Measurements from ENCODE around the gene COL23A1. TPM values are rescaled to one million over a fixed set of nuclear protein-coding genes. Genes with fewer than 3 reads are reported as not detected.
"Not testable (repeated sequence)": the region's sequence is repeated elsewhere in the genome, so short reads cannot be mapped to it uniquely, and the experiment has no call there.

Gene COL23A1
- total and polyA plus RNA-seq, 5 donors from 2014 or later, result not detected

- not testable (repeated sequence) for H3K27ac ChIP-seq (ENCODE audit: insufficient read depth, low read length, poor library complexity, severe bottlenecking); H3K27me3 Mint-ChIP-seq; H3K36me3 Mint-ChIP-seq; H3K4me1 ChIP-seq (ENCODE audit: control insufficient read depth, insufficient read depth, low read length, poor library complexity, severe bottlenecking); DNase-seq; H3K27ac Mint-ChIP-seq; H3K27me3 ChIP-seq (ENCODE audit: control insufficient read depth, insufficient read depth, low read length); H3K4me3 ChIP-seq (ENCODE audit: low read depth, low read length); H3K4me3 Mint-ChIP-seq; ATAC-seq (ENCODE audit: low read depth in 2 of 2); H3K36me3 ChIP-seq (ENCODE audit: control insufficient read depth, insufficient read depth, low read length); H3K4me1 Mint-ChIP-seq; H3K9me3 ChIP-seq (ENCODE audit: control insufficient read depth in 2 of 2, low read length in 2 of 2); H3K9me3 Mint-ChIP-seq
Measured at GRCh38 chr5:178369469-178369868, 220.7 kb downstream of the COL23A1 start.

- H3K4me1 ChIP-seq (ENCODE audit: control insufficient read depth, insufficient read depth, low read length, poor library complexity, severe bottlenecking), result no peaks in the 10 kb centered on the region
- DNase-seq (no peak), ATAC-seq (ENCODE audit: low read depth in 2 of 2) (no peak)
- Mint-ChIP-seq H3K4me1 (no peaks in the 10 kb centered on the region), H3K9me3 (peaks cover 0 to 3% (median 0%) of the 10 kb centered on the region in 7 donors), H3K27ac (no peak overlapping the region), H3K36me3 (no peaks in the 10 kb centered on the region), H3K27me3 (peaks cover 4% of the 10 kb centered on the region), H3K4me3 (no peak overlapping the region)
- no peaks in the 10 kb centered on the region for H3K9me3 ChIP-seq (ENCODE audit: control insufficient read depth in 2 of 2, low read length in 2 of 2)
- H3K4me3 ChIP-seq (ENCODE audit: low read depth, low read length), result no peak overlapping the region
- no peak overlapping the region for H3K27ac ChIP-seq (ENCODE audit: insufficient read depth, low read length, poor library complexity, severe bottlenecking)
- H3K27me3 ChIP-seq (ENCODE audit: control insufficient read depth, insufficient read depth, low read length), result no peaks in the 10 kb centered on the region
- H3K36me3 ChIP-seq (ENCODE audit: control insufficient read depth, insufficient read depth, low read length), result no peaks in the 10 kb centered on the region
Measured at GRCh38 chr5:178368716-178369300, 221.4 kb downstream of the COL23A1 start.

GRCh38 chr5:178368274-178368673, 221.9 kb downstream of the COL23A1 start:
- H3K27me3 Mint-ChIP-seq, result peaks cover 4% of the 10 kb centered on the region
- Histone ChIP-seq H3K4me3 (ENCODE audit: low read depth, low read length) (no peak overlapping the region), H3K9me3 (ENCODE audit: control insufficient read depth in 2 of 2, low read length in 2 of 2) (no peaks in the 10 kb centered on the region), H3K27ac (ENCODE audit: insufficient read depth, low read length, poor library complexity, severe bottlenecking) (no peak overlapping the region), H3K27me3 (ENCODE audit: control insufficient read depth, insufficient read depth, low read length) (no peaks in the 10 kb centered on the region), H3K36me3 (ENCODE audit: control insufficient read depth, insufficient read depth, low read length) (no peaks in the 10 kb centered on the region), H3K4me1 (ENCODE audit: control insufficient read depth, insufficient read depth, low read length, poor library complexity, severe bottlenecking) (no peaks in the 10 kb centered on the region)
- H3K9me3 Mint-ChIP-seq, result peaks cover 0 to 3% (median 0%) of the 10 kb centered on the region in 7 donors
- H3K4me1 Mint-ChIP-seq, result no peaks in the 10 kb centered on the region
- no peaks in the 10 kb centered on the region for H3K36me3 Mint-ChIP-seq
- H3K27ac Mint-ChIP-seq, result no peak overlapping the region
- ATAC-seq (ENCODE audit: low read depth in 2 of 2) (no peak), DNase-seq (no peak)
- no peak overlapping the region for H3K4me3 Mint-ChIP-seq

GRCh38 chr5:178367736-178368120, 222.5 kb downstream of the COL23A1 start:
- Histone ChIP-seq H3K27ac (ENCODE audit: insufficient read depth, low read length, poor library complexity, severe bottlenecking) (no peak overlapping the region), H3K4me1 (ENCODE audit: control insufficient read depth, insufficient read depth, low read length, poor library complexity, severe bottlenecking) (no peaks in the 10 kb centered on the region), H3K27me3 (ENCODE audit: control insufficient read depth, insufficient read depth, low read length) (no peaks in the 10 kb centered on the region), H3K36me3 (ENCODE audit: control insufficient read depth, insufficient read depth, low read length) (no peaks in the 10 kb centered on the region), H3K4me3 (ENCODE audit: low read depth, low read length) (no peak overlapping the region), H3K9me3 (ENCODE audit: control insufficient read depth in 2 of 2, low read length in 2 of 2) (no peaks in the 10 kb centered on the region)
- Mint-ChIP-seq H3K4me3 (no peak overlapping the region), H3K4me1 (no peaks in the 10 kb centered on the region), H3K9me3 (peaks cover 0 to 3% (median 0%) of the 10 kb centered on the region in 7 donors), H3K27ac (no peak overlapping the region), H3K36me3 (no peaks in the 10 kb centered on the region), H3K27me3 (peaks cover 4% of the 10 kb centered on the region)
- ATAC-seq (ENCODE audit: low read depth in 2 of 2) (no peak), DNase-seq (no peak)

DNA sequence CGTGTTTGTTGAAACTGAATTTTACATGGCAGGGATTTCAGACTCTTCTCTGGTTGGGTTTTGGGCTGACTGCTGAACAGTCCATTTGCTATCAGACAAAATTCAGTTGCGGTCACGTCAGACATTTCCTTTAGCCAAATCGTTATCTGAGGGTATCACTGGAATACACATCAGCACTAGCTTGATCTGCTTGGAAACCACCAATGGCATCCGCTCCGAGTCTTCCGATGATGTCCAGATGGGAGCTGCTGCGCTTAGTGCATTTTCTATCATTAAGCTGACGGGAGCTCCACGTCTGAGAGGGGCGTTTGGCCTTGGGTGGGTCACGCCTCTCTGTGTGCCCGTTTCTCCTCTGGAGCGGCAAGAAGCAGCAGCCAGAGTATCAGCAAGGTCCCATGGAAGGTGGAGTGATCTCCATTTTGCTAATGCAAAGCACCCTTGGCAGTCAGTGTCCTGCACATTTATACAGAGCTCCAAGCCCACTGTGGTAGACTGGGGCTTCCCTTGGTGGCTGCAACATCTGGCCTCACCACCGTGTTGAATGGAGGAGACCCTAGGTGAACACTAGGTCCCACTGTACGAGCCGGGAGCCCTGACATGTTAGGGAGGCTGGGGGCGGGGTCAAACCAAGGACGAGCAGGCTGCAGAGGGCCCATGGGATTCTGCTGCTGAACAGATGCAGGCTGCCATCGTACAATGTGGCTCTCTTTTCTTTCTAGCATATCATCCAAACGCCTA, 223.0 kb downstream of the COL23A1 start:
- no peak for ATAC-seq (ENCODE audit: low read depth in 2 of 2)
- Mint-ChIP-seq H3K9me3 (peaks cover 0 to 3% (median 0%) of the 10 kb centered on the region in 7 donors), H3K4me1 (no peaks in the 10 kb centered on the region)

DNA sequence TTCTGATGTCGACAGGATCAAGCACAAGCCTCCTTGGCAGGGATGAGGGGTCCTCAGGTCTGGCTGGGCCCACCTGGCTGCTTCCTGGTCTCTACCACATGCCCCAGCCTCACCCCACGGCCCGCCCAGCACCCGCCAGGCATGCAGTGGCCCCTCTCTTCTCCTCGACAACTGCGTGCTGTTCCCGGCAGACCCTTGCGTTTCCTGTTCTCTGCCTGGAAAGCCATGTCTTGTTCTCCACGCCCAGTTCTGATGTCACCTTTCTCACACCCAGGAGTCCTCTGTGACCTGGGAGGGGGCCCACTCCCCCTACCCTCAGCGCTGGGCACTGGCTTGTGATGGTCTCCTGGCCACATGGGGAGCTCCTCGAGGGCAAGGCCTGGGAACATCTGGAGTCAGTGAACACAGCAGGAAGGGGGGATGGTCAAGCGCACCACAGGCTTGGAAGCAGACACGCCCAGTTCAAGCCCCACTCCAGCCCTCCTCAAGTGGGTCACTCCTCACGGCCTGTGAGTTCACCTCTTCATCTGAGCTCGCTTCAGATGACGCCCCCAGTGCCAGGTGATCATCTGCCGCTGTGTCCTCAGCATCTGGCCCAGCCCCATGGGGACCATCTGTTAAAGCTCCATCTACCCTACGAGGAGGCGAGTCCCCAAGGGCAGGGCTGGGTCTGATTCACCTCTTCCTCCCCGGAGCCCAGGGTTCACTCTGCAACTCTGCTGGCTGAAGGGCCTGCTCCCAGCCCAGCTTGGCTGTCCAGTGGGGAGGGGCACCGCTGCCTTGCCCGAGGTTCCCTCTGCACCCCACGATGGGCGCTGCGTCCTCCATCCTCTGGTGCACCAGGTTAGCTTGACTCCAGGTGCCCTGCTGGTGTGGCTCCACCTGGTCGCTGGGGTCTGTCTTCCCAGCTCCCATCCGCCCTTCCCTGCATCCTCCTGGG, 224.4 kb downstream of the COL23A1 start:
- no peak overlapping the region for H3K4me3 Mint-ChIP-seq
- Histone ChIP-seq H3K4me3 (ENCODE audit: low read depth, low read length) (no peak overlapping the region), H3K27ac (ENCODE audit: insufficient read depth, low read length, poor library complexity, severe bottlenecking) (no peak overlapping the region), H3K36me3 (ENCODE audit: control insufficient read depth, insufficient read depth, low read length) (no peaks in the 10 kb centered on the region), H3K9me3 (ENCODE audit: control insufficient read depth in 2 of 2, low read length in 2 of 2) (no peaks in the 10 kb centered on the region), H3K4me1 (ENCODE audit: control insufficient read depth, insufficient read depth, low read length, poor library complexity, severe bottlenecking) (no peaks in the 10 kb centered on the region), H3K27me3 (ENCODE audit: control insufficient read depth, insufficient read depth, low read length) (no peaks in the 10 kb centered on the region)
- ATAC-seq (ENCODE audit: low read depth in 2 of 2) (no peak), DNase-seq (no peak)
- no peaks in the 10 kb centered on the region for H3K36me3 Mint-ChIP-seq
- H3K9me3 Mint-ChIP-seq, result peaks cover 0 to 3% (median 0%) of the 10 kb centered on the region in 7 donors
- no peak overlapping the region for H3K27ac Mint-ChIP-seq
- H3K4me1 Mint-ChIP-seq, result no peaks in the 10 kb centered on the region
- no peaks in the 10 kb centered on the region for H3K27me3 Mint-ChIP-seq

More for the DNA sequence above, 223.0 kb downstream of the COL23A1 start:
- no peak overlapping the region for H3K27ac Mint-ChIP-seq
- DNase-seq, result no peak
- no peak overlapping the region for H3K4me3 Mint-ChIP-seq
- Histone ChIP-seq H3K27me3 (ENCODE audit: control insufficient read depth, insufficient read depth, low read length) (no peaks in the 10 kb centered on the region), H3K4me3 (ENCODE audit: low read depth, low read length) (no peak overlapping the region), H3K36me3 (ENCODE audit: control insufficient read depth, insufficient read depth, low read length) (no peaks in the 10 kb centered on the region), H3K27ac (ENCODE audit: insufficient read depth, low read length, poor library complexity, severe bottlenecking) (no peak overlapping the region), H3K9me3 (ENCODE audit: control insufficient read depth in 2 of 2, low read length in 2 of 2) (no peaks in the 10 kb centered on the region), H3K4me1 (ENCODE audit: control insufficient read depth, insufficient read depth, low read length, poor library complexity, severe bottlenecking) (no peaks in the 10 kb centered on the region)
- H3K36me3 Mint-ChIP-seq, result no peaks in the 10 kb centered on the region
- H3K27me3 Mint-ChIP-seq, result peaks cover 4% of the 10 kb centered on the region

DNA sequence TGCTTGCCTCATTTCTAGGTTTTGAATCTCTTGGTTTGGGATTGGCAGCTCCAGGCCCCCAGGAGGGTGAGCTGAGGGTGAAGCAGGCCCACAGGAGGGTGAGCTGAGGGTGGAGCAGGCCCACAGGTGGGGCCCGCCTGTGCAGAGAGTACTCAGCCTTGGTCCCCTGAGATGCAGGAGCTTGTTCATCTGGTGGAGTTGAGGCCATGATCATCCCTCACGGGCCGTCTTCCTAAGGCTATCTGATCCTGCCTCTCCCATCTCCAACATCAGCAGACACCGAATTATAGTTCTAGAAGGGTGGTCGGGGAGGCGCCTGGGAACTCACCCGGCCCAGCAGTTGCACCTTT, 225.9 kb downstream of the COL23A1 start:
- H3K9me3 ChIP-seq (ENCODE audit: control insufficient read depth in 2 of 2, low read length in 2 of 2), result no peaks in the 10 kb centered on the region
- Mint-ChIP-seq H3K4me1 (no peaks in the 10 kb centered on the region), H3K9me3 (no peaks in the 10 kb centered on the region), H3K4me3 (no peak overlapping the region), H3K36me3 (no peaks in the 10 kb centered on the region), H3K27ac (peak overlapping the region in 1 of 3 donors; percentile 20), H3K27me3 (no peaks in the 10 kb centered on the region)
- DNase-seq (no peak), ATAC-seq (ENCODE audit: low read depth in 2 of 2) (no peak)
- no peak overlapping the region for H3K4me3 ChIP-seq (ENCODE audit: low read depth, low read length)
- H3K4me1 ChIP-seq (ENCODE audit: control insufficient read depth, insufficient read depth, low read length, poor library complexity, severe bottlenecking), result no peaks in the 10 kb centered on the region
- H3K27ac ChIP-seq (ENCODE audit: insufficient read depth, low read length, poor library complexity, severe bottlenecking), result no peak overlapping the region
- no peaks in the 10 kb centered on the region for H3K27me3 ChIP-seq (ENCODE audit: control insufficient read depth, insufficient read depth, low read length)
- H3K36me3 ChIP-seq (ENCODE audit: control insufficient read depth, insufficient read depth, low read length), result no peaks in the 10 kb centered on the region

All from CD4-positive, CD25-positive, alpha-beta regulatory T cell (primary cell).